ENCODE measurements around the gene PRKAG2.

The PRKAG2 gene

GRCh38 chr7:151704299-151704959 lies 172.5 kb downstream of the PRKAG2 start:
- TF ChIP-seq EZH2phosphoT487 (IDR thresholded peaks at IDR 0.05; ENCODE audit: borderline replicate concordance, low read length) (no peak), CTCF (IDR thresholded peaks at IDR 0.05; ENCODE audit: low read depth, low read length, poor library complexity, severe bottlenecking) (no peak)
- Histone ChIP-seq H3K27me3 (ENCODE audit: control insufficient read depth, low read length) (peaks cover 12% of the 10 kb centered on the region), H4K20me1 (ENCODE audit: control insufficient read depth, insufficient read depth, low read depth, low read length) (no peaks in the 10 kb centered on the region), H3K27ac (ENCODE audit: low read depth, low read length) (no peak overlapping the region), H3K4me3 (ENCODE audit: low read length) (no peak overlapping the region), H3K36me3 (ENCODE audit: control insufficient read depth, low read length) (no peaks in the 10 kb centered on the region), H3K79me2 (ENCODE audit: control insufficient read depth, low read length) (no peaks in the 10 kb centered on the region), H3K9me3 (ENCODE audit: control insufficient read depth, insufficient read depth, low read length) (peaks cover under 1% of the 10 kb centered on the region; the same call in 1 of the 2 replicates), H3F3A (ENCODE audit: control insufficient read depth, insufficient read depth) (no peaks in the 10 kb centered on the region), H3K4me2 (ENCODE audit: low read length) (no peak overlapping the region), H3K9me2 (replicated peaks; ENCODE audit: control insufficient read depth, low read length) (no peaks in the 10 kb centered on the region), H3K4me1 (ENCODE audit: control insufficient read depth, low read length) (peaks cover 3% of the 10 kb centered on the region; the same call in 1 of the 2 replicates)

- H3K36me3 ChIP-seq (ENCODE audit: control insufficient read depth, low read length), result no peaks in the 10 kb centered on the region
- H3K27me3 ChIP-seq (ENCODE audit: control insufficient read depth, low read length), result peaks cover 12% of the 10 kb centered on the region
- no peaks in the 10 kb centered on the region for H3K9me2 ChIP-seq (replicated peaks; ENCODE audit: control insufficient read depth, low read length)
- H3K4me3 ChIP-seq (ENCODE audit: low read length), result no peak overlapping the region
- no peaks in the 10 kb centered on the region for H3K79me2 ChIP-seq (ENCODE audit: control insufficient read depth, low read length)
- H3K27ac ChIP-seq (ENCODE audit: low read depth, low read length), result no peak overlapping the region
- no peak overlapping the region for H3K4me2 ChIP-seq (ENCODE audit: low read length)
- no peaks in the 10 kb centered on the region for H4K20me1 ChIP-seq (ENCODE audit: control insufficient read depth, insufficient read depth, low read depth, low read length)
- TF ChIP-seq EZH2phosphoT487 (IDR thresholded peaks at IDR 0.05; ENCODE audit: borderline replicate concordance, low read length), result no peak
- no peak for TF ChIP-seq CTCF (IDR thresholded peaks at IDR 0.05; ENCODE audit: low read depth, low read length, poor library complexity, severe bottlenecking)
- no peaks in the 10 kb centered on the region for H3F3A ChIP-seq (ENCODE audit: control insufficient read depth, insufficient read depth)
- no peaks in the 10 kb centered on the region for H3K9me3 ChIP-seq (ENCODE audit: control insufficient read depth, insufficient read depth, low read length)
- H3K4me1 ChIP-seq (ENCODE audit: control insufficient read depth, low read length), result peaks cover 3% of the 10 kb centered on the region; the same call in 1 of the 2 replicates
Observed at GRCh38 chr7:151702961-151703360, 174.0 kb downstream of the PRKAG2 start.

- Histone ChIP-seq H3F3A (ENCODE audit: control insufficient read depth, insufficient read depth) (no peaks in the 10 kb centered on the region), H3K4me1 (ENCODE audit: control insufficient read depth, low read length) (peaks cover under 1% of the 10 kb centered on the region; the same call in 1 of the 2 replicates), H3K27me3 (ENCODE audit: control insufficient read depth, low read length) (peaks cover 4% of the 10 kb centered on the region), H3K4me2 (ENCODE audit: low read length) (no peak overlapping the region), H3K9me3 (ENCODE audit: control insufficient read depth, insufficient read depth, low read length) (no peaks in the 10 kb centered on the region), H3K27ac (ENCODE audit: low read depth, low read length) (no peak overlapping the region), H3K36me3 (ENCODE audit: control insufficient read depth, low read length) (no peaks in the 10 kb centered on the region), H4K20me1 (ENCODE audit: control insufficient read depth, insufficient read depth, low read depth, low read length) (no peaks in the 10 kb centered on the region), H3K79me2 (ENCODE audit: control insufficient read depth, low read length) (no peaks in the 10 kb centered on the region), H3K4me3 (ENCODE audit: low read length) (no peak overlapping the region), H3K9me2 (replicated peaks; ENCODE audit: control insufficient read depth, low read length) (no peaks in the 10 kb centered on the region)
- TF ChIP-seq CTCF (IDR thresholded peaks at IDR 0.05; ENCODE audit: low read depth, low read length, poor library complexity, severe bottlenecking) (no peak), EZH2phosphoT487 (IDR thresholded peaks at IDR 0.05; ENCODE audit: borderline replicate concordance, low read length) (no peak)
Observed at GRCh38 chr7:151700586-151701165, 176.2 kb downstream of the PRKAG2 start.

Measured in DOHH2 (cell line).